Activated B cell treated with CpG ODN at 0.5 μM for 24 hours (primary cell): ENCODE measurements around the gene NSDHL. TPM values are rescaled to one million over a fixed set of nuclear protein-coding genes. Genes with fewer than 3 reads are reported as not detected.

Source experiments
- ATAC-seq: fragments of 200-7000 bp; cut with Tn5 transposase; one replicate; pipeline ENCODE4 v1.10.0; 2021; ENCODE audit warnings: low read depth, mild to moderate bottlenecking, moderate library complexity
- CTCF ChIA-PET: fragments of 350-600 bp; sonication (Branson Sonifier 250); formaldehyde crosslinking; loops from one replicate; lab custom pipeline; 2021; ENCODE audit warnings: antibody characterized with exemption; lab: Charles Lee
- POLR2A ChIA-PET: fragments of 350-600 bp; sonication (Branson Sonifier 250); formaldehyde crosslinking; loops from one replicate; lab custom pipeline; 2021; ENCODE audit warnings: antibody characterized with exemption; lab: Charles Lee
- DNase-seq: peaks from one replicate; pipeline ENCODE4 v3.0.0; 2022
- H3K27ac Mint-ChIP-seq: one replicate; pipeline ENCODE4 v1.8.0; 2020; ENCODE audit warnings: mixed read lengths
- H3K27me3 Mint-ChIP-seq: one replicate; pipeline ENCODE4 v1.8.0; 2021; ENCODE audit warnings: mixed read lengths
- H3K36me3 Mint-ChIP-seq: one replicate; pipeline ENCODE4 v1.8.0; 2021; ENCODE audit warnings: low read depth, mixed read lengths
- H3K4me1 Mint-ChIP-seq: one replicate; pipeline ENCODE4 v1.8.0; 2021; ENCODE audit warnings: mixed read lengths
- H3K4me3 Mint-ChIP-seq: one replicate; pipeline ENCODE4 v1.8.0; 2020; ENCODE audit warnings: mild to moderate bottlenecking, mixed read lengths
- H3K9me3 Mint-ChIP-seq: one replicate; pipeline ENCODE4 v1.8.0; 2020; ENCODE audit warnings: mixed read lengths
- CTCF ChIP-seq: fragments of 200-600 bp; IDR thresholded peaks from one replicate; pipeline ENCODE4 v1.8.0; 2022; ENCODE audit warnings: antibody characterized with exemption, mild to moderate bottlenecking
- intact Hi-C: fragments of 100-400 bp; cut with micrococcal nuclease; formaldehyde crosslinking; loops from one replicate; pipeline ENCODE4 v1.15.1; 2024
- total RNA-seq: library from RNA; stranded (reverse); gene quantifications from 2 replicates; pipeline ENCODE4 v1.2.3, GENCODE V29; 2022

Gene NSDHL
- total RNA-seq, 1 donor from 2014 or later: 18.4 TPM

DNA sequence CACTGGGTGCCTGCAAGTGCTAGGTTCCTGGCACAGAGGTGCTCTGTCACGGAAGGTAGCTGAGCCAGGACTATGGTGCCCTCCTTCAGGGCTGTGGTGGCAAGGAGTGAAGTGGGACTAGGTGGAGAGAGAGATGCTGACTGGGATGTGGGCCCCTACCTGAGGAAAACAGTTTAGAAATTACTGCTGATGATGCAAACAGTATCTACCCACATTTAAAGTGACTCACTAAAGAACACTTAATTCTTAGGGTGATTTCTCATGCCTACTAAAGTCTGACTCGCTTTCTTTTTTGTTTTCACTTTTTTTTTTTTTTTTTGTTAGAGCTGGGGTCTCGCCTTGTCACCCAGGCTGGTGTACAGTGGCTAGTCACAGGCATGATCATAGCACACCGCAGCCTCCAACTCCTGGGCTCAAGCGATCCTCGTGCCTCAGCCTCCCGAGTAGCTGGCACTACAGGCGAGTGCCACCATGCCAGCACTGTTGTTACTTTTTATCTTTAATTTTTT lies 70.1 kb downstream of the NSDHL start:
- Mint-ChIP-seq H3K4me1 (no peaks in the 10 kb centered on the region), H3K27ac (no peak overlapping the region), H3K9me3 (no peaks in the 10 kb centered on the region), H3K27me3 (peaks cover 10% of the 10 kb centered on the region), H3K36me3 (no peaks in the 10 kb centered on the region), H3K4me3 (no peak overlapping the region)
- no peak for TF ChIP-seq CTCF
- ATAC-seq: no peak
- no peak for DNase-seq
- ChIA-PET POLR2A (no interaction called here), CTCF (no interaction called here)
- intact Hi-C loops: no loop called here

- ATAC-seq: no peak
- ChIA-PET CTCF (no interaction called here), POLR2A (no interaction called here)
- H3K4me3 Mint-ChIP-seq: no peak overlapping the region
- TF ChIP-seq CTCF: no peak
- intact Hi-C loops: no loop called here
- DNase-seq: no peak
- no peaks in the 10 kb centered on the region for H3K4me1 Mint-ChIP-seq
- H3K9me3 Mint-ChIP-seq: no peaks in the 10 kb centered on the region
- H3K27ac Mint-ChIP-seq: no peak overlapping the region
- no peaks in the 10 kb centered on the region for H3K36me3 Mint-ChIP-seq
- peaks cover 3% of the 10 kb centered on the region for H3K27me3 Mint-ChIP-seq
Measured at GRCh38 chrX:152901816-152902501, 71.1 kb downstream of the NSDHL start.

- ChIA-PET CTCF (no interaction called here), POLR2A (no interaction called here)
- ATAC-seq: no peak
- Mint-ChIP-seq H3K9me3 (no peaks in the 10 kb centered on the region), H3K4me1 (no peaks in the 10 kb centered on the region), H3K36me3 (no peaks in the 10 kb centered on the region), H3K27me3 (peaks cover 6% of the 10 kb centered on the region), H3K4me3 (no peak overlapping the region), H3K27ac (no peak overlapping the region)
- DNase-seq: no peak
- no peak for TF ChIP-seq CTCF
- intact Hi-C loops: no loop called here
Measured at GRCh38 chrX:152902502-152902820, 71.6 kb downstream of the NSDHL start.

- no peak for TF ChIP-seq CTCF
- H3K27ac Mint-ChIP-seq: no peak overlapping the region
- H3K4me3 Mint-ChIP-seq: no peak overlapping the region
- ATAC-seq: no peak
- peaks cover 6% of the 10 kb centered on the region for H3K27me3 Mint-ChIP-seq
- ChIA-PET POLR2A (no interaction called here), CTCF (no interaction called here)
- no peak for DNase-seq
- H3K36me3 Mint-ChIP-seq: no peaks in the 10 kb centered on the region
- intact Hi-C loops: no loop called here
- no peaks in the 10 kb centered on the region for H3K9me3 Mint-ChIP-seq
- no peaks in the 10 kb centered on the region for H3K4me1 Mint-ChIP-seq
Measured at GRCh38 chrX:152903589-152903988, 72.7 kb downstream of the NSDHL start.

DNA sequence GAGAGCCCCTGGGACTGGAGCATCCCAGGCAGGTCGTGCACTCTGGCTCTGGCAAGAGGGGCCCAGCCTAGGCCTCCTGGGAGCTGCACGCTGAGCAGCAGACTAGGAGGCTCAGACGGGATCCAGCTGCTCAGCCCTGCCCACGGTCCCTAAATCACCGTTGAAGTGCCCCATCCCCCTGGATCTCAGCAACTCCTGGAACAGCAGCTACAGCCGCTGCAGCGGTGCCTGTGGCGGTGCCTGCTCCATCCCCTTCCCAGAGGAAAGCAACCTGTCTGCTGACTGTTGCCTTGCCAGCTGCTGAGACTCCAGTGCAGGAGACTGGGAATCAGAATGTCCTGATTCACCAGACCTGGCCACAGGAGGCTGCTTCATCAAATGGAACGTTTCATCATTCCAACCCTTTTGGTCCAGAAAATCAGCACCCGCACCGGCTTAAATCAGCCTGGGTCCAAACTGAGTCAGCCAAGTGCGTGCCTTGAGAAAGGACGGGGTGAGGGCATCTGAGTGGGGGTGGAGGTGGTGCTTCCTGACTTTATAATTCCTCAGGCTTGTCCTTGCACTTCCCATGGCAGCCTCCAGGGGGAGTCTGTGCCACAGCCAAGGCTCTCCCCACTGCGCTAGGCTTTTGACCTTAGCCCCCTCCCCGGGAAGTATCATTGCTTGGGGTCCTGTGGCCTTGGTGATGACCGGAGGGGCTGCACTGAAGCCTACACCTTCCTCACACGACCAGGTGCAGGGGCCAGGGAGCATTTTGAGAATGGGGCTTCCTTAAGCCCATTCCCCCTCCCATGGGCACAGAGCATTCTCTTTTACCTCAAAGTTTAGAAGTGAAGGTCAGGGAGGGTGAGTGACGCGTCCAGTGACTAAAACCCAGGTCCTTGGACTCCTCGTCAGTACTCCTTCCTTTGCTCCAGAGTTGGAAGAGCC lies 73.6 kb downstream of the NSDHL start:
- H3K9me3 Mint-ChIP-seq: no peaks in the 10 kb centered on the region
- DNase-seq: peak; percentile 25
- H3K27ac Mint-ChIP-seq: no peak overlapping the region
- no peak overlapping the region for H3K4me3 Mint-ChIP-seq
- intact Hi-C loops: loop anchor here (1.0 kb wide), 1 partner anchor 22 kb away; no protein-coding TSS in a partner anchor
- H3K4me1 Mint-ChIP-seq: no peaks in the 10 kb centered on the region
- H3K27me3 Mint-ChIP-seq: peaks cover 6% of the 10 kb centered on the region
- ChIA-PET POLR2A (no interaction called here), CTCF (no interaction called here)
- no peak for TF ChIP-seq CTCF
- H3K36me3 Mint-ChIP-seq: no peaks in the 10 kb centered on the region
- ATAC-seq: peak; percentile 71
